Heart right ventricle (tissue), 16 donors: ENCODE results near the gene IL22RA1. TPM values are rescaled to one million over a fixed set of nuclear protein-coding genes. Genes with fewer than 3 reads are reported as not detected.

Experiments used
- ATAC-seq, 8 donors: fragments of 200-7000 bp; cut with Tn5 transposase; one replicate each; pipeline ENCODE4 v1.9.1; 2020; ENCODE audit warnings: mild to moderate bottlenecking in 8 of 8, moderate library complexity in 8 of 8, moderate number of reproducible peaks in 1 of 8
- DNase-seq, 2 donors: peaks; one replicate each; pipeline ENCODE4 v3.0.0-alpha.2; 2020
- H3K27ac ChIP-seq, 10 donors: fragments of 200-600 bp; sonication (generic) in 2 of 10; one replicate each; pipeline versions ENCODE4 v1.5.0 to v1.8.0; 2020 to 2022; ENCODE audit warnings: mild to moderate bottlenecking in 3 of 10
- H3K27me3 ChIP-seq, 7 donors: fragments of 200-600 bp; one replicate each; pipeline ENCODE4 v1.8.0; 2021 to 2022; ENCODE audit warnings: mild to moderate bottlenecking in 2 of 7
- H3K36me3 ChIP-seq, 9 donors: fragments of 200-600 bp; sonication (generic) in 1 of 9; one replicate each; pipeline versions ENCODE4 v1.5.0 to v1.8.0; 2020 to 2022; ENCODE audit warnings: mild to moderate bottlenecking in 2 of 9
- H3K4me1 ChIP-seq, 9 donors: fragments of 200-600 bp; sonication (generic) in 1 of 9; one replicate each; pipeline versions ENCODE4 v1.5.0 to v1.8.0; 2020 to 2022; ENCODE audit warnings: mild to moderate bottlenecking in 4 of 9
- H3K4me3 ChIP-seq, 10 donors: fragments of 200-600 bp; sonication (generic) in 2 of 10; one replicate each; pipeline versions ENCODE4 v1.5.0 to v1.8.0; 2020 to 2022; ENCODE audit warnings: mild to moderate bottlenecking in 7 of 10, moderate library complexity in 2 of 10
- H3K9me3 ChIP-seq, 11 donors: fragments of 200-600 bp in 10 of 11; sonication (generic) in 2 of 11; one replicate each; pipeline versions ENCODE4 v1.5.0 to v1.8.0; 2013 to 2022; ENCODE audit warnings: mild to moderate bottlenecking in 2 of 11, control low read depth in 1 of 11, moderate library complexity in 1 of 11
- CTCF ChIP-seq, 9 donors: fragments of 200-600 bp; sonication (generic) in 2 of 9; IDR thresholded peaks; one replicate each; pipeline versions ENCODE4 v1.5.0 to v1.8.0; 2021 to 2022; ENCODE audit warnings: antibody characterized with exemption in 9 of 9, mild to moderate bottlenecking in 5 of 9, moderate library complexity in 1 of 9
- WGBS, 2 donors: extraction: QIAGEN DNeasy Blood & Tissue Kit; methylation state at CpG; one replicate each; pipeline ENCODE4 v1.1.7; 2013; ENCODE audit warnings: inconsistent platforms in 1 of 2; 5-methylcytosine and 5-hydroxymethylcytosine counted together
- intact Hi-C, 10 donors: fragments of 100-400 bp; cut with DNase I; formaldehyde crosslinking; loops; one replicate each; pipeline versions ENCODE4 v1.11.1 to v1.14.2; 2022
- polyA plus RNA-seq, 2 donors: library from polyadenylated mRNA; stranded (reverse); fragments of 200-250 nt; gene quantifications; one replicate each; pipeline ENCODE4 v1.2.3, GENCODE V29; 2013
- total RNA-seq, 10 donors: library from RNA; stranded (reverse); fragmentation: NEBNext Ultra II Directional in 3 of 10; extraction: Animal tissue kit (Norgen Biotek cat#: 25700) in 3 of 10; gene quantifications; one replicate each; pipeline versions ENCODE4 v1.2.1 to v1.2.4, GENCODE V29; 2021 to 2023
- donor health status: Arrhythmogenic right ventricular cardiomyopathy.
- donor health status: ischemic (EF 13 %, LVEDD 7.1; RV severe dilation, severe dysfunction).
- donor health status: healthy with polysubstance abuse.
- donor health status: DM: no; HTN: yes; CAD: no.
- donor health status: DM: no; HTN: no; CAD: no.
- donor health status: ischemic (EF 25% LVEDD 6.9; RV normal size, moderate dysfunction).
- donor health status: ischemic (EF 25% LVEDD 5.7; RV mildly dilated, moderate dysfunction).
- donor health status: healthy.
- donor health status: DM: yes; HTN: yes; CAD: no.
- donor health status: Ischemic cardiomyopathy.
- donor health status: ischemic (EF 35%, LVEDD 5.7; RV mildly dilated, moderate dysfunction).
- donor health status: nonischemic (EF 11% LVEDD 7.7; RV severe dilation, severe dysfunction).
- donor health status: DM: yes; HTN: yes; CAD: no.
- donor health status: PGD.
- donor health status: ischemic (EF 29% LVEDD 5.4; RV normal size, mild dysfunction).
- donor health status: nonischemic (EF 23%, LVEDD 6.1; RV moderate dilation, normal function).

Gene IL22RA1
- total and polyA plus RNA-seq, 12 donors, result 0.07 to 1.6 (median 0.29) TPM; not detected in 1

- peaks cover 0 to 24% (median 0%) of the 10 kb centered on the region in 9 donors for H3K36me3 ChIP-seq
- ATAC-seq (peak; percentile 62 to 82 (median 75)), DNase-seq (peak; percentile 77 to 81)
- peaks cover 5 to 42% (median 23%) of the 10 kb centered on the region in 9 donors for H3K4me1 ChIP-seq
- H3K27me3 ChIP-seq, result peaks cover 0 to 24% (median 5%) of the 10 kb centered on the region in 7 donors
- intact Hi-C loops, result loop anchor here in 3 of 10 donors (2.0 to 5.0 kb wide), 2 partner anchors 38 to 40 kb away; no protein-coding TSS in a partner anchor
- no peaks in the 10 kb centered on the region for H3K9me3 ChIP-seq
- WGBS, 2 donors, result 36 to 44% methylated on average over 14 of the region's 14 CpGs
- peak overlapping the region; percentile 87 to 97 (median 94) for H3K27ac ChIP-seq
- no peak for TF ChIP-seq CTCF (IDR thresholded peaks at IDR 0.05)
- peak overlapping the region; percentile 14 to 59 (median 52) for H3K4me3 ChIP-seq
These were observed 32.2 kb downstream of the IL22RA1 start for GRCh38 chr1:24110642-24111261.

GRCh38 chr1:24109686-24110475 lies 33.1 kb downstream of the IL22RA1 start:
- Histone ChIP-seq H3K27ac (peak overlapping the region; percentile 87 to 97 (median 94)), H3K9me3 (no peaks in the 10 kb centered on the region), H3K4me1 (peaks cover 5 to 45% (median 23%) of the 10 kb centered on the region in 9 donors), H3K4me3 (peak overlapping the region; percentile 14 to 59 (median 52)), H3K27me3 (peaks cover 0 to 24% (median 5%) of the 10 kb centered on the region in 7 donors), H3K36me3 (peaks cover 0 to 27% (median 0%) of the 10 kb centered on the region in 9 donors)
- intact Hi-C loops, result loop anchor here in 4 of 10 donors (2.0 to 5.0 kb wide), 2 partner anchors 38 to 39 kb away; no protein-coding TSS in a partner anchor
- no peak for DNase-seq
- no peak for TF ChIP-seq CTCF (IDR thresholded peaks at IDR 0.05)
- 68 to 70% methylated on average over 15 of the region's 15 CpGs for WGBS, 2 donors
- ATAC-seq, result peak in 1 of 8 donors; percentile 1

GRCh38 chr1:24109166-24109483 lies 33.8 kb downstream of the IL22RA1 start:
- H3K36me3 ChIP-seq, result peaks cover 0 to 34% (median 0%) of the 10 kb centered on the region in 9 donors
- peaks cover 5 to 45% (median 23%) of the 10 kb centered on the region in 9 donors for H3K4me1 ChIP-seq
- H3K9me3 ChIP-seq, result no peaks in the 10 kb centered on the region
- no peak for ATAC-seq
- no peak for TF ChIP-seq CTCF (IDR thresholded peaks at IDR 0.05)
- H3K27me3 ChIP-seq, result peaks cover 0 to 22% (median 3%) of the 10 kb centered on the region in 7 donors
- no peak for DNase-seq
- H3K27ac ChIP-seq, result peak overlapping the region; percentile 66 to 97 (median 94)
- intact Hi-C loops, result loop anchor here in 1 of 10 donors (5.0 kb wide), 1 partner anchor 37 kb away; no protein-coding TSS in a partner anchor
- H3K4me3 ChIP-seq, result peak overlapping the region in 8 of 10 donors; percentile 4 to 59 (median 54)
- WGBS, 2 donors, result 39 to 69% methylated on average over 1 of the region's 1 CpG
